Memory B cell (primary cell): ENCODE results near the gene IFI27L1.
"Not testable (repeated sequence)": the region's sequence is repeated elsewhere in the genome, so short reads cannot be mapped to it uniquely, and the experiment has no call there.

Source experiments
- ATAC-seq: fragments of 150-1000 bp; cut with Tn5 transposase; 2 replicates; pipeline ENCODE4 v1.10.0; 2021; ENCODE audit warnings: low read depth, mild to moderate bottlenecking, moderate library complexity
- DNase-seq, 2 donors: peaks; one replicate each; pipeline ENCODE4 v3.0.0; 2022; ENCODE audit warnings: low spot score in 2 of 2
- H3K27ac Mint-ChIP-seq: one replicate; pipeline ENCODE4 v1.8.0; 2022; ENCODE audit warnings: mild to moderate bottlenecking, moderate library complexity, mixed read lengths
- H3K27me3 Mint-ChIP-seq: one replicate; pipeline ENCODE4 v1.8.0; 2022; ENCODE audit warnings: mixed read lengths
- H3K36me3 Mint-ChIP-seq: one replicate; pipeline ENCODE4 v1.8.0; 2022; ENCODE audit warnings: mild to moderate bottlenecking, mixed read lengths
- H3K4me1 Mint-ChIP-seq: one replicate; pipeline ENCODE4 v1.8.0; 2022; ENCODE audit warnings: mixed read lengths
- H3K4me3 Mint-ChIP-seq: one replicate; pipeline ENCODE4 v1.8.0; 2022; ENCODE audit warnings: mild to moderate bottlenecking, moderate library complexity, mixed read lengths
- H3K9me3 Mint-ChIP-seq: one replicate; pipeline ENCODE4 v1.8.0; 2022; ENCODE audit warnings: mixed read lengths

Gene IFI27L1

DNA sequence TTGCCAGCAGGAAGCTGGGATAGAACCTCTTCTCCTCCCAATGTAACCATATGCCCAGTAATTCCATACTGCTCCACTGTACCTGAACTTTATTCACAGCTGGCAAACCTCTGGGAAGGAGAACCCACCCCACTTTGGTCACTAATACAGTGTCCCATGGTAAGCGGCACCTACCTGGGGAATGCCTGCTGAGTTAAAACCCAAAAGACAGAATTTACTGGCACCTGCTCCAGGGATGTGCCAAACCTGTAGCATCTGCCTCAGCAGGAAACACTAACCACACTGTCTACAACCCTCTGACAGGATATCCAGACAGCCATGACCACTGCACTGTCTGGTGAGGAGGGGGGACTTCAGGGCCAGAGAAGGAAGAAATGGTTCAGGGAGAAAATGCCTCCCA lies 26.7 kb upstream of the IFI27L1 start:
- H3K36me3 Mint-ChIP-seq, result peaks cover 54% of the 10 kb centered on the region
- H3K4me3 Mint-ChIP-seq, result no peak overlapping the region
- DNase-seq (no peak), ATAC-seq (no peak)
- no peaks in the 10 kb centered on the region for H3K27me3 Mint-ChIP-seq
- no peaks in the 10 kb centered on the region for H3K9me3 Mint-ChIP-seq
- H3K4me1 Mint-ChIP-seq, result peaks cover 7% of the 10 kb centered on the region
- no peak overlapping the region for H3K27ac Mint-ChIP-seq

DNA sequence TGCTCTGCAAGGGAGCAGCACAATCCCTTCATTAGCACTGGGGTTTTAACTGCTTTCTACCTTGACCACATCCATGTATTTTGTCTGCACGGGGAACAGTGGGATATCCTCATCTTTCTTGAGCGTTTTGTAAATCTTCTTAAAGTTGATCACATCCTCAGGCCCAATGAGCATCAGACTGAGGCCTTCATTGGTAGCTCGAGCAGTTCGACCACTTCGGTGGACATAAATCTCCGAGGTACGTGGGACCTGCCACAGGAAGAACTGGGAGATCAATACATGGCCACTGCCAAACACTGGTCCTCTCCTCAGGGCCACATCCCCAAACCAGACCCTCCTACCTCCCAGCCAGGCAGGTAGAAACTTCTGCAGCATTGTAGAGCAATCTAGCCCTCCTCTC lies 26.2 kb upstream of the IFI27L1 start:
- H3K9me3 Mint-ChIP-seq, result no peaks in the 10 kb centered on the region
- peaks cover 7% of the 10 kb centered on the region for H3K4me1 Mint-ChIP-seq
- no peak overlapping the region for H3K27ac Mint-ChIP-seq
- H3K4me3 Mint-ChIP-seq, result no peak overlapping the region
- H3K36me3 Mint-ChIP-seq, result peaks cover 53% of the 10 kb centered on the region
- no peaks in the 10 kb centered on the region for H3K27me3 Mint-ChIP-seq
- no peak for ATAC-seq
- no peak for DNase-seq

DNA sequence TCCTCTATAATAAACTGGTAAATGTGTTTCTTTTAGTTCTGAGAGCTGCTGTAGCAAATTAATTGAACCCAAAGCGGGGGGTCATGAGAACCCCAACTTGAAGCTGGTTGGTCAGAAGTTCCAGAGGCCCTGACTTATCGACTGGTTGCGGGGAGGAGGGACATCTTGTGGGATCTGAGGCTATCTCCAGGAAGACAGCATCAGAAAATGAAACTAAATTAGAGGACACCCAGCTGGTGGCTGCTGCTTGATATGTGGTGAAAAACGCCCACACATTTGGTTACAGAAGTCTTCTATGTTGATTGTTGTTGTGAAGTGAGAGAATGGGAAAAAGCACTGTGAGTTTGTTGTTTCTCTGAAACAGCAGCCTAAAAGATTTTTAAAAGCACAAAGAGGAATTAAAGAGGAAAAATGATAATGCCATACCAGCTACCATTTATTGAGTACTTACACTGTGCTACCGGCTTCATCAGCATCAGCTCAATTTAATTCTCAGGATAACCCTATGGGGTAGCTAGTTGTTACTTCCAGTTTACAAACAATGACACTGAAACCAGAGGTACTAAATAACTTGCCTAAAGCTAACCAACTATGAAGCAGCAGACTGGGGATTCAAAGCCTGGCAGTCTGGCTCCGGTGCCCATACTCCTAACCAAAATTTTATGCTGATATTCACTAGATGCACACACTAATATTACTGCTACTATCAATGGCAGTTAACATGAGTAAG lies 24.4 kb upstream of the IFI27L1 start:
- H3K36me3 Mint-ChIP-seq, result peaks cover 52% of the 10 kb centered on the region
- H3K27me3 Mint-ChIP-seq, result no peaks in the 10 kb centered on the region
- H3K4me3 Mint-ChIP-seq, result no peak overlapping the region
- no peak for DNase-seq
- ATAC-seq, result no peak
- H3K9me3 Mint-ChIP-seq, result no peaks in the 10 kb centered on the region
- H3K4me1 Mint-ChIP-seq, result peaks cover 7% of the 10 kb centered on the region
- H3K27ac Mint-ChIP-seq, result peak overlapping the region; percentile 19

DNA sequence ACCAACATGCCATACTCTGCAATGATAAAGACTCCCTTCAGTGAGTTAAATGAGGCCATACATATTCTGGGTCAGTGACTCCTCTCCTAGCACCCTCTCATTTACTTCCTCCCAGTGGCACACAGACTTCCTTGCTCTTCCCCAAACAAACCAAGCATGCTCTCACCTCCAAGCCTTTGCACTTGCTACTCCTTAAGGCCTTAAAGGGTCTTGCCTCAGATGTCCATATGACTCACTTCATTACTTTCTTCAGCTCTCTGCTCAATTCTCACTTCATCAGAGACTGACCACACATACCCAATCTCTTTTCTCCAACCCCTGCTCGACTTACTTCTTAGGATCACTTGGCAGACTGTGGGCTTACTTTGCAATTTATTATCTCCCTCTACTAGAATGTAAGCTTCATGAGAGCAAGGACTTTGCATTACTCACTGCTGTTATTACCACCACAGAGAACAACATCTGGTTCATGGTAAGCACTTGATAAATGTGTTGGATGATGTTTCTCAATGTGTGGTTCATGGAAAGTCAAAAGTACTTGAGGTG lies 22.9 kb upstream of the IFI27L1 start:
- ATAC-seq, result no peak
- H3K4me3 Mint-ChIP-seq, result no peak overlapping the region
- H3K9me3 Mint-ChIP-seq, result no peaks in the 10 kb centered on the region
- H3K4me1 Mint-ChIP-seq, result peaks cover 10% of the 10 kb centered on the region
- H3K36me3 Mint-ChIP-seq, result peaks cover 50% of the 10 kb centered on the region
- no peaks in the 10 kb centered on the region for H3K27me3 Mint-ChIP-seq
- no peak for DNase-seq
- no peak overlapping the region for H3K27ac Mint-ChIP-seq

DNA sequence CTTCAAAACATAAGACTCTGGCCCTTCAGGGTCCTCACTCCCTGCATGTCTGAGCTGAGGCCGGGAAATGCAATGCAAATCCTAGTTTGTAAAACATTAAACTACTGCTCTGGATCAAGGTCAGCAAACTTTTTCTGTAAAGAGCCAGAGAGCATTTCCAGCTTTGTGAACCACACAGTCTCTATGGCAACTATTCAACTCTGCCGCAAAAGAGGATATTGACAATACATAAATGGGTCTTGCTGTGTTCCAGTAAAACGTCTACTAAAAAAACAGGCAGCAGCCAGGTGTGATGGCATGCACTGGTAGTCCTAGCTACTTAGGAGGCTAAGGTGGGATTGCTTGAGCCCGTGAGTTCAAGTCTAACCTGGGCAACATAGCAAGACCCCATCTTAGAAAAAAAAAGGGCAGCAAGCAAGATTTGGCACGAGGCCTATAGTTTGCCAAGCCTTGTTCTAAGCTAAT lies 22.4 kb upstream of the IFI27L1 start:
- ATAC-seq (no peak), DNase-seq (no peak)
- H3K9me3 Mint-ChIP-seq, result no peaks in the 10 kb centered on the region
- peaks cover 10% of the 10 kb centered on the region for H3K4me1 Mint-ChIP-seq
- H3K27ac Mint-ChIP-seq, result no peak overlapping the region
- no peak overlapping the region for H3K4me3 Mint-ChIP-seq
- no peaks in the 10 kb centered on the region for H3K27me3 Mint-ChIP-seq
- H3K36me3 Mint-ChIP-seq, result peaks cover 50% of the 10 kb centered on the region

DNA sequence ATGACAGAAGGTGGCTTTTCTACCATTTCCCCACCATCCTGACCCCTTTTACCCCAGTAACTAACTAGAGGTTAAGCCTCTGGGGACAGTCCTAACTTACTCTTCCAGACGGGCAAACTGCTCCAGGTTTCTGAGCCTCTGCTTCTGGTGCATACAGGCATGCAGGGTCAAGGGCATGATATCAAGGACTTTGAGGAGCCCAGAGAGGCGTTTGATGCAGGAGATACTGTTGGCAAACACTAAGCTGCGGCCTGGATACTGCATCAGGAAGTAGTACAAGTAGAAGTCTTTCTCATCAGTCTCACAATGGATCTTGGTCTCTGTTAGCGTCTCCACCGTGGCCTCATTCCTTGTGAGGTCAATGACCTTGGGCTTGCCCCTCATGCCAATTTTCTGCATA lies 21.1 kb upstream of the IFI27L1 start:
- DNase-seq (no peak), ATAC-seq (no peak)
- peaks cover 15% of the 10 kb centered on the region for H3K4me1 Mint-ChIP-seq
- no peak overlapping the region for H3K27ac Mint-ChIP-seq
- H3K27me3 Mint-ChIP-seq, result no peaks in the 10 kb centered on the region
- no peaks in the 10 kb centered on the region for H3K9me3 Mint-ChIP-seq
- peaks cover 42% of the 10 kb centered on the region for H3K36me3 Mint-ChIP-seq
- no peak overlapping the region for H3K4me3 Mint-ChIP-seq

DNA sequence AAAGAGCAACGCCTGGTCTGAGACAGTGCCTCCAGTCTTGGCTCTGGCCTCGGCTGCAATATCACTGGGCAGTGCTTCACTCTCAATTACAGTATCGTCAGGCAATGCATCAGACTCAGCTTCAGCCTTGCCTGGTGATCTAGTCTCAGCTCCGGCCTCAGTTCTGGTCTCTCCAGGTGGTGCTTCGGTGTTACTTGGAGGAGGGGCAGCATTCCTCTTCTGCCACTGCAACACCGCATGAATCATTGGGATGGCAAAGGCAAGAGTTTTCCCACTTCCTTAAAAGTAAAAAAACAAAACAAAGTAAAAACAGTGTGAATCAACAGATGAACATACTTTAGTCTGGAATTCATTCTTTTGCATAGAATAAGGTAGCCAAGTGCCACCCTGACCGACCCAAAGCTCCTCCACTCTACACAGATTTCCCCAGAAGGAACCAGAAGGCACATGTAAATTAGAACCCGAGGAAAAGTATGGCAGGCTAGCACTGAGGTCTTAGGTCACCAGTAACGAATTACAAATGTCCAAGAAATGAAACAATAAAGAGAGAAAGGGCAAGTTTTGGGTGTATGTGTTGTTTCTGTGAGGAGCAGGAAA lies 18.7 kb upstream of the IFI27L1 start:
- Mint-ChIP-seq H3K4me3 (no peak overlapping the region), H3K9me3 (no peaks in the 10 kb centered on the region), H3K36me3 (peaks cover 33% of the 10 kb centered on the region), H3K4me1 (peaks cover 28% of the 10 kb centered on the region), H3K27ac (no peak overlapping the region), H3K27me3 (no peaks in the 10 kb centered on the region)
- no peak for DNase-seq
- no peak for ATAC-seq

DNA sequence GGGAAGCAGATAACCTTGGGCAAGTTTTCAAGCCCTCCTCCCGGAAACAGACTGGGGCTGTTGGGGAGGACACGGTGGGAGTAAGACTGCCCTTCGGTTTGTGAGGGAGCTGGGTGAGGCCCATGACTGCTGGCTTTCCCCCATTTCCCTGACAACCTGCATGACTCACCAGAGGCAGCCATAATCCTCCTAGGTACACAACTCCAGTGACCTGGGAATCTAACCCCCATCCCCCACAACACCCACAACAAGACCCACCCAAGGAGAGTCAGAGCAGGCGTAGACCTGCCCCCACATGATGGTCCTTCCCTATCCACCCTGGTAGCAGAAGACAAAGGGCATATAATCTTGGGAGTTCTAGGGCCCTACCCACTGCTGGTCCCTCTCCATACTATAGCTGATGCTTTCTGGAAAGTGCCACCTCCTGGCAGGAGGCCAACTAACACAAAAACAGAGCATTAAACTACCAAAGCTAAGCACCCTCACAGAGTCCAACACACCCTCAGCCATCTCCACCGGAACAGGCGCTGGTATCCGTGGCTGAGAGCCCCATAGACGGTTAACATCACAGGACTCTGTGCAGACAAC lies 14.9 kb upstream of the IFI27L1 start:
- ATAC-seq (no peak), DNase-seq (no peak)
- H3K4me1 Mint-ChIP-seq, result peaks cover 39% of the 10 kb centered on the region
- peak overlapping the region; percentile 28 for H3K27ac Mint-ChIP-seq
- H3K4me3 Mint-ChIP-seq, result no peak overlapping the region
- H3K9me3 Mint-ChIP-seq, result peaks cover 9% of the 10 kb centered on the region
- peaks cover 44% of the 10 kb centered on the region for H3K36me3 Mint-ChIP-seq
- H3K27me3 Mint-ChIP-seq, result no peaks in the 10 kb centered on the region

DNA sequence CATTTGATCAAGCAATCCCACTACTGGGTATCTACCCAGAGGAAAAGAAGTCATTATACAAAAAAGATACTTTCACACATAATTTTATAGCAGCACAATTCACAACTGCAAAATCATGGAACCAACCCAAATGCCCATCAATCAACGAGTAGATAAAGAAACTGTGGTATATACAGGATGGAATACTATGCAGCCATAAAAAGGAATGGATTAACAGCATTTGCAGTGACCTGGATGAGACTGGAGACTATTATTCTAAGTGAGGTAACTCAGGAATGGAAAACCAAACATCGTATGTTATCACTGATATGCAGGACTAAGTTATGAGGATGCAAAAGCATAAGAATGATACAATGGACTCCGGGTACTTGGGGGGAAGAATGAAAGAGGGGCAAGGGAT lies 9.0 kb upstream of the IFI27L1 start:
- Mint-ChIP-seq H3K27ac (peak overlapping the region; percentile 81), H3K4me1 (peaks cover 32% of the 10 kb centered on the region), H3K36me3 (peaks cover 50% of the 10 kb centered on the region), H3K9me3 (peaks cover 21% of the 10 kb centered on the region)
- not testable (repeated sequence) for H3K27me3 Mint-ChIP-seq, H3K4me3 Mint-ChIP-seq, ATAC-seq, DNase-seq

DNA sequence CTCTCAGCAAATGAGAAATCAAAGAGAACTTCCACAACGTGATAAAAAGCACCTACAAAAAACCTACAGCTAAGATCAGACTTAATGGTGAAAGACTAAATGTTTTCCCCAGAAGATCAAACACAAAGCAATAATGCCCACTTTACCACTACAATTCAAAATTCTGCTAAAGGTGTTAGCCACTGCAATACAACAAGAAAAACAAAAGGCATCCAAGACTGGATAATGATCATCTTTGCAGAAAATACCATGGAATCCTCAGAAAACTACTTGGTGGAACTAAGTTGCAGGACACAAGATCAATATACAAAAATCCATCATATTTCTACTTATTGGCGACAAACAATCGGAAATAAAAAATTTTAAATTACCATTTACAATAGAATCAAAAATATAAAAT lies 6.6 kb upstream of the IFI27L1 start:
- H3K9me3 Mint-ChIP-seq, result peaks cover 14% of the 10 kb centered on the region
- no peak overlapping the region for H3K27ac Mint-ChIP-seq
- no peak for ATAC-seq
- no peak overlapping the region for H3K4me3 Mint-ChIP-seq
- DNase-seq, result no peak
- H3K36me3 Mint-ChIP-seq, result peaks cover 51% of the 10 kb centered on the region
- H3K27me3 Mint-ChIP-seq, result no peaks in the 10 kb centered on the region
- H3K4me1 Mint-ChIP-seq, result peaks cover 33% of the 10 kb centered on the region

DNA sequence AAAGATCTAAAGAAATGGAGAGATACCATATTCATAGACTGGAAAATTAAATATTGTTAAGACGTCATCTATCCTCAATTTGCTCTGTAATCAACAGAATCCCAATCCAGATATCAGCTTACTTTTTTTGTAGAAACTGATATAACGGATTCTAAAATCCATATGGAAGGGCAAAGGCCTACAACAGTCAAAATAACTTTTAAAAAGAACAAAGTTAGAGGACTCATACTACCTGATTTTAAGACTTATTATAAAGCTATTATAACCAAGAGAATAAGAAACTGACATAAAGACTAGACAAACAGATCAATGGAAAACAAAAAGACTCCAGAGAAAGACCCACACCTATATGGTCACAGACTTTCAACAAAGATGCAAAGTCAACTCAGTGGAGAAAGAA lies 6.1 kb upstream of the IFI27L1 start:
- H3K9me3 Mint-ChIP-seq, result peaks cover 14% of the 10 kb centered on the region
- no peak for ATAC-seq
- no peak overlapping the region for H3K27ac Mint-ChIP-seq
- H3K27me3 Mint-ChIP-seq, result no peaks in the 10 kb centered on the region
- peaks cover 37% of the 10 kb centered on the region for H3K4me1 Mint-ChIP-seq
- no peak overlapping the region for H3K4me3 Mint-ChIP-seq
- no peak for DNase-seq
- peaks cover 50% of the 10 kb centered on the region for H3K36me3 Mint-ChIP-seq

DNA sequence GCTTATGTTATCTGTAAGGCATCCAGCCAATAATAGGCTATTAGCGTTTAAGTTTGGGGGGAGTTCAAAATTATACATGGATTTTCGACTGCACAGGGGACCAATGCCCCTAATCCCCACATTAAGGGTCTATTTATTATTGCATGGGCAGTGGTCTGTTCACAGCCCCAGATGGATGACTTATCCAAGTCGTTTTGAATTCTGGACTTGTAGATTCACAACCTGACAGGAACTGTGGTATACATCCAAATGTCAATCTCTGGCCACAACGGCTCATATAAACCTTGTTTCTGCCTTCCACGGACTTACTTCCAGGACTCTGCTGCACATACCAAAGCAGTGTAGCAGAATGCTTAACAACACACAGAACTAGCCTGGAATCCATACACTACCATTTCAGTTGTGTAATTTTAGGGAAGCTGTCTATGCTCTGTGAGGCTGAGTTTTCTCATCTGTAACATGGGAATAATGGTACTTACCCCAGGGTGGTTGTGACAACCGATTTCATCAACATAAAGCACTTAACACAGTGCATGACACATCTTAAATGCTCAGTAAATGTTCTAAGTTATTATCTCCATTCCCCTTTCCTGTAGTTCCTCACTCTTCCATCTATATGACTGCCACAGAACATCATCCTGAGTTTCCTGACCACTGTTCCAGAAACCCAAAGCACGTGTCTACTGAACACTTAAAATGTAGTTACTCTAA lies 3.8 kb upstream of the IFI27L1 start:
- DNase-seq (no peak), ATAC-seq (no peak)
- peaks cover 35% of the 10 kb centered on the region for H3K36me3 Mint-ChIP-seq
- peaks cover 9% of the 10 kb centered on the region for H3K9me3 Mint-ChIP-seq
- peaks cover 31% of the 10 kb centered on the region for H3K4me1 Mint-ChIP-seq
- no peaks in the 10 kb centered on the region for H3K27me3 Mint-ChIP-seq
- peak overlapping the region; percentile 58 for H3K4me3 Mint-ChIP-seq
- H3K27ac Mint-ChIP-seq, result no peak overlapping the region

DNA sequence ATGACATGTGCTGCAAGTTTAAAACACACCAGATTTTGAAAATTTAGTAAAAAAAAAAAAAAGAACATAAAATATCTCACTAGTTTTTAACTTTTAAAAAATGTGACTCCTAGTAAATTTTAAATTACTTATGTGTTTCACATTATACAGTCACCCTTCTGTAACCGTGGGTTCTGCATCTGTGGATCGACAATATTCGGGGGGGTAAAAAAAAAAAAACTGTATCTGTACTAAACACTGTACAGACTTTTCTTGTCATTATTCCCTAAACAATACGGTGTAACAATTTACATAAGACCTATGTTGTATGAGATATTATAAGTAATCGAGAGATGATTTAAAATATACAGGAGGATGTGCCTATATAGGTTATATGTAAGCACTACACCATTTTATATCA lies 3.3 kb upstream of the IFI27L1 start:
- Mint-ChIP-seq H3K4me3 (peak overlapping the region; percentile 99), H3K9me3 (peaks cover 8% of the 10 kb centered on the region), H3K27ac (no peak overlapping the region), H3K27me3 (no peaks in the 10 kb centered on the region), H3K4me1 (peaks cover 30% of the 10 kb centered on the region), H3K36me3 (peaks cover 34% of the 10 kb centered on the region)
- DNase-seq (no peak), ATAC-seq (no peak)
